Globus pallidus (tissue), 1 donor: ENCODE results near the gene CCDC148.
"Not testable (repeated sequence)": the region's sequence is repeated elsewhere in the genome, so short reads cannot be mapped to it uniquely, and the experiment has no call there.

Experiments
- DNase-seq: peaks from one replicate; pipeline ENCODE4 v3.0.0-alpha.2; 2015; ENCODE audit warnings: low spot score

The CCDC148 gene

GRCh38 chr2:158291544-158292180, 164.9 kb downstream of the CCDC148 start:
- no peak for DNase-seq

GRCh38 chr2:158290225-158290624, 166.3 kb downstream of the CCDC148 start:
- no peak for DNase-seq

DNA sequence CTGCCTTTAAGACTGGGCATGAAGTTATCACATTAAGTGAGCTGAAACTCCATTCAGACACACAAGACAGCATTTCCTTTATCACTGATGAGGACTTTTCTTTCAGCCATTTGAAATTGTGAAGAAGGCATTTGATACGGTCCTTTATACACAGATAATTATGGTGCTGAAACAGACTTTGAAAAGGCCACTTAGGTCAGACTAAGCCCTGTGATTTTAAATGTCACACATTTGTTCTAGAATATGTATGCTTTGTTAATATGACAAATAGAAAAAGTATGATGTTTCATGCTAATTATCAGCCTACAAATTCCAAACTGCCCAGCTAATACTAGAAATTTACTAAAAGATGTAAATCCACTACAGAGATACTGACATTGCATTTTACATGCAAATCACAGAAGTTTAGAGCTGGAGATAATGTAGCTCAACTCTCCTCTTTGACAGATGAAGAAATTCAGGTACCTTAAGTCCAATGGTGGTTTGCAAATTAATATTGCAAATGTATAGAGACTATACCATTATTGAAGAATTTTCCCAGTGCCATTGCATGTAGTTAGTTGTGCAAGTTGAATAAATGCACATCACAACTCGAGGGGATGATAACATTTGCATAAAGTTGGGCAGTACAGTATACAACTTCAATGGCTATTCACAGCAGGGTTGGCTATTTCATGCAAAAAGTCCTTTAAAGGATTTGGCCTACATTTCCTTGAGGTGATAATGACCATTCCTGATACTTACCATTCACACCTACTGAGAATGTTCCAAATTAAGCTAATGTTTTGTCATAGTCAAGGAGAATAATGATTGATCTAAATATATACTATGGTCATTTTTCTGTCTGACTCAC, 179.7 kb downstream of the CCDC148 start:
- DNase-seq = no peak

- DNase-seq = no peak
Measured at GRCh38 chr2:158273791-158274190, 182.8 kb downstream of the CCDC148 start.

- no peak for DNase-seq
Measured at GRCh38 chr2:158270536-158270935, 186.0 kb downstream of the CCDC148 start.

DNA sequence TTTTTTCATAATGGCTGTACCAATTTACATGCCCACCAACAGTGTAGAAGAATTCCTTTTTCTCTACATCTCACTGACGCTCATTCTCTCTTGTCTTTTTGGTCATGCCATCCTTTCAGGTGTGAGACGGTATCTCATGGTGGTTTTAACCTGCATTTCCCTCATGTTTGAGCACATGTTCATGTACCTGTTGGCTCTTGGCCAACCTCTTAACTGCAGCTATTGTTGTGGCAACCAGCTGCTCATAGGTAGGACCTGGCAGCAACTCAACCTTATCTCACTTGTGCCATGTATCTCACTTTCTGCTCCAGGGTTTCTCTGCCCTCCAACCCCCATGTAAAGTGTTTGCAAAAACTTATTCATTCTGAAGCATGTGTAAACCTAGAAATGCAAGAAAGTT, 187.4 kb downstream of the CCDC148 start:
- no peak for DNase-seq

DNA sequence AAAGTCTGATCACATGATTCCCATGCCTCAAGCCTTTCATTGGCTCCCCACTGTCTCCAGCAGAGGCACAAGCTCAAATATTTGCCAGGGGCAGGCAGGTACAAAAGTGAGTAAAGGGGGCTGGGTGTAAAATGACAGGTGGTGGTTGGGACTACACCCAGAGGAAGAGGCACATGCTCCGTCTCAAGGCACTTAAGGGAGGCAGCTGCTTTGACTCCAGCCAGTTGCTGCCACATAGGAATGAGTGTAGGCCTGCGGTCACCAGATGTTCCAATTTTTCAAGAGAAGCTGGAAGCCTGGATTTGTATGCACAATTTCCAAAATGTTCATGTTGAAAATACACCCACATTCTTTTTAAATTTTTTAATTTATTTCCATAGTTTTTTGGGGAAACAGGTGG, 190.4 kb downstream of the CCDC148 start:
- no peak for DNase-seq

DNA sequence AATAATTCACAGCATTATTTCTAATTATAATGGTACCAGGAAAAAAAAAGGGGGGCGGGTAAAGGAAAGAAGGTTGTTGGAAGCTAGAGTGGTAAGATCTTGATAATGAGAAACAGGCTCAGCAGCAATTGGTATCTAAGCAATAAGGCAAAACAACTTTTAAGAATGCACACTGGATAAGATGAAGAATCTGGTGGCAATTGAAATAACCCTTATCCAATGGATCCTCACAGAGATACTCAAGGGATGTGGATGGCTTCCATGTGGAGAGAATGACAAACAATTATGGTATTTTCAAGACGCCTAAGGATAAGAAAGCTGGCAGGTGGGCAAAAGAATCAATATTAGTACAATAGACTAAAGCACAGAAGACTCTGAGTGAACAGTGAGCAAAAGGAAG, 201.3 kb downstream of the CCDC148 start:
- no peak for DNase-seq

- DNase-seq = no peak
Measured at GRCh38 chr2:158253170-158253569, 203.4 kb downstream of the CCDC148 start.

DNA sequence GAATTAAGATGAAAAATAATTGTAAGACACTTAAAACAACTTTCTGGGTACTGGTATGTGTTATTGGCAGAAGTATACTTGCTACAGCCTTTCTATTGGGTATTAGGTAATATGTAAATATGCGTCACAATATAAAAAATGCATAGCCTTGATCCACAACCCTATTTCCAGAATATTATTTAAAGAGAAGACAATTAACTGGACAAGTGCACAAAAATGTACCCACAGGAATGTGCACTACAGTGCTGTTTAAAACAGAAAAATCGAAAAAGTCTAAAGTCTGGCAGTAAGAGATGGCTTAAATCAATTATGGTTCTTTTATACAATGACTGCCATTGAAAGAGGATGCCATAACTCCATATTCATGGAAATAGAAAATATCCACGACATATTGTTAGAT, 205.2 kb downstream of the CCDC148 start:
- DNase-seq = no peak

GRCh38 chr2:158243392-158243791, 213.2 kb downstream of the CCDC148 start:
- no peak for DNase-seq

DNA sequence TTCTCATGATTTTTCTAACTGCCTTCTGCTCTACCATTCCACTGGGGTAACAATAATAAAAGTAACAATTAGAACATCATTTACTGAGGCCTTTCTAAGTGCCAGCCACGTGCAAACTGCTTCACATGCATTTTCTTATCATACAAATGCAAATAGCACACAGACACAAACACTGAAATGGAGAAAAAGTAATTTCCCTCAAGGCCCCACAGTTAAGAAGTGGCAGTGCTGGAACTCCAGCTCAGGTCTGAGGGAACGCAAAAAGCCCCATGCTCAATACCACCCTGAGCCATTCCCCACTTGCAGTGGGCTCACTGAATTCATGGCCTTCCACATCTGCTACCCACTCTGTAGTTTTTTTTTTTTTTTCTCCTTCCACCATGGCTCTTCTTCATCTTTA, 214.3 kb downstream of the CCDC148 start:
- DNase-seq = no peak

DNA sequence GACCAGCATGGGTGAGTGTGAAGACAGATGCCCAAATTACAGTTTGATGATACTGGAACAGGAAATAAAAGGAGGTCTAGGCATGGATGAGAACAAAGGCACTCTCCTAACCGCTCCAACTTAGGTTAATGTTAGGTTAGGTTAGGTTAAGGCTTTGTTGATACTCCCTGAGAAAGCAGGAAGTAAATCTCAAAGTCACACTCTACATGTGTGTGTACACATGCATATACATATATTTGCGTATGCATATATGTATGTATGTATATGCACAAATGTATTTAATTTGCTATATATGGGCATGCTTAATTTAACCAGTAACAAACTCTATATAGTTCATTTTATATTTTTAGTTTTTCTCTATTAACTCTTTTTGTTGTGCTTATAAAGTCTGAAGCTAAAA, 215.6 kb downstream of the CCDC148 start:
- no peak for DNase-seq

DNA sequence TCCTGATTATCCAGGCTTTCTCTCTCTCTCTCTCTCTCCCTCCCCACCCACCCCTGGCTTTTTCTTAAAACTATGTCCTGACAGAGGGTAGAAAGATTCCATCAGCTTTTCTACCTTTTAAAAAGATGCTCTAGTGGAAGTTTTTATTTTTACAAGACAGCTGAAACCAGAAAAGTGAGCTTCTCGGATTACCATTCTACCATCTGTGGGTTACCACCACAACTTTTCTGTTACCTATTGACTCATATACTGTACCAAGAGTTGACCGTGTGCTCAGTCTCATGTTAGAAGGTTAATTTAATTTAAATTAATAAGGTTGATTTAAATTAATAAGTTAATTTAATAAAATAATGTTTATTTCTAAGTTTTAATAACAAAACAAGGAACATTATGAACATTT, 217.3 kb downstream of the CCDC148 start:
- no peak for DNase-seq

DNA sequence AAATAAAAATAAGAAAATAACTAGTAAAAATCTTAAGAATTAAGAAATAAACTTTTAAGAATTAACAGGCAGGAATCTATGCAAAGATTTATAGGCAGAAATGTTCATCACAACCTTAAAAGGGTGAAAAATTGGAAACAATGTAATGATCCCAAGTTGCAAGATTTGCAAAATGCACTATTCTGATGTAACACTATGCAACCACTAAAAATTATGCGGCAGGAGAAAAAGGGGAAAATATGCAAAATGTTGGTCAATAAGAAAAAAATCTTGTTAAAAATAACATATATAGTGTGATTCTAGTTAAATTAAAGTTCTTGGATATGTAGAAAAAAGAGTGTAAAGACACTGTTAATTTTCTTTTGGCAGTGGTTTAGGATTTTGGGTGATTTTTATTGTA, 222.1 kb downstream of the CCDC148 start:
- no peak for DNase-seq

- DNase-seq = no peak
Measured at GRCh38 chr2:158232476-158232875, 224.1 kb downstream of the CCDC148 start.

- DNase-seq = no peak
Measured at GRCh38 chr2:158228943-158229508, 227.5 kb downstream of the CCDC148 start.

DNA sequence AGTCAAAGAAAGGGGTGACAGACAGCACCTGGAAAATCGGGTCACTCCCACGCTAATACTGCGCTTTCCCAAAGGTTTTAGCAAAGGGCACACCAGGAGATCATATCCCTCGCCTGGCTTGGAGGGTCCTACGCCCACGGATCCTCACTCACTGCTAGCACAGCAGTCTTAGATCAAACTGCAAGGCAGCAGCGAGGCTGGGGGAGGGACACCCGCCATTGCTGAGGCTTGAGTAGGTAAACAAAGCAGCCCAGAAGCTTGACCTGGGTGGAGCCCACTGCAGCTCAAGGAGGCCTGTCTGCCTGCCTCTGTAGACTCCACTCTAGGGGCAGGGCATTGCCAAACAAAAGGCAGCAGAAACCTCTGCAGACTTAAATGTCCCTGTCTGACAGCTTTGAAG, 233.5 kb downstream of the CCDC148 start:
- not testable (repeated sequence) for DNase-seq

DNA sequence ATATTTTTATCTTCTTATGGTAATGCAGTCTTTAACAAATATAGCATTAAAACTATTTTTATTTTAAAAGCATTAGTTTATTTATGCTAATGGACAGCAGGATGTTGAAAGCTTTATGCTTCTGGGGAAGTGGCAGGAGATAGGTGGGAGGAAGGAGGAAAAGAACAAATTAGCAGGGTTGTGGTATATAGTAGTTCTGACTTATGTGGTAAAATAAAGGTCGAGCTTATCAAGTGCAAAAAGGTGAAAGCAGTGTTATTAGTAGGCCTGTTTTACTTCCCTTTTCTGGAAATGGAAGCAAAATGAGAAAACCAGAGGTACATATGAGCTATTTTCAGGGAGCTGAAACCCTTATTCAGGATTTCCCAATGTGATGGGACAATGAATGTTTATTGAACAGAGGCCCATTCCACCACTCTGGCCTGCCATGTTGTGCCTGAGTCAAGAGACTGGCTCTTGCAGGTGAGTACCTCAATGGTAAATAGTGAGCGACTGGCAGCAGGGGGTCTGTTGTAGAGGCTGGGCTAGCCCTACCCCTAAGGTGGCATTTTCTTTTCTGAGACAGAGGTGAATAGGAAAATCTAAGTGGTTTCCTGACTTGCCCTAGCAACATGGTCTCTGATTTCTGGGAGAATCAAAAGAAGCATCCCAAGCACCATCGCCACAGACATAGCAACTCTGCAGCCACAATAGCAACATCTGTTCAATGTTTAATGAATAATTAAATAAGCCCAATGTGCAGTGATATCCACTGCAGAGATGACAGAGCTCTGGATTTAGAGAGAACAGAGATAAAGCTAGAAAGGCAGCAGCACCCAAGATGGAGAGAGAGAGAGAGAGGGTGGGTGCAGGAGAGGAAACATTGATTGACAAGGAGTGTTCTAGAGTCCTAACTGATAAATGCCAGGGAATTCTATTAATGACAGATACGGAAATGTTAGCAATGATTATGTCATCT, 235.2 kb downstream of the CCDC148 start:
- no peak for DNase-seq

DNA sequence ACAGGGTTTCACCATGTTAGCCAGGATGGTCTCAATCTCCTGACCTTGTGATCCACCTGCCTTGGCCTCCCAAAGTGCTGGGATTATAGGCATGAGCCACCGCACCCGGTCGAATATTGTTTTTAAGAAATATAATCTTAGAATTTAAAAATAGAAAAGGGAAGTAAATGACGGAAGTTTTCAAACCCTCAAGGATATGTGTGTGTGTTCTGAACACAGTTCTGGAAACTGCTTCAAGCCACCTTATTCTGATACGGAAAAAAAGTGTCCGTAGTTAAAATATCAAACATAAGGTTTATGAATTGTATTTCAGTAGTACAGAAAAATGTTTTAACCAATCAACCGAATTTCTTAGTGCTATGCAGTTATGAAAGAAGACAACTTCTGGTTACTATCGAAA, 239.0 kb downstream of the CCDC148 start:
- no peak for DNase-seq

GRCh38 chr2:158214431-158214830, 242.1 kb downstream of the CCDC148 start:
- DNase-seq = no peak

- no peak for DNase-seq
Measured at GRCh38 chr2:158213773-158214172, 242.8 kb downstream of the CCDC148 start.
